ENCODE measurements around the gene SENP6. TPM values are rescaled to one million over a fixed set of nuclear protein-coding genes. Genes with fewer than 3 reads are reported as not detected.

Gene SENP6
- total and polyA plus RNA-seq, 2 donors (not counting 1 experiment from before 2014, with no cell fraction given): 30.8 to 161 TPM

DNA sequence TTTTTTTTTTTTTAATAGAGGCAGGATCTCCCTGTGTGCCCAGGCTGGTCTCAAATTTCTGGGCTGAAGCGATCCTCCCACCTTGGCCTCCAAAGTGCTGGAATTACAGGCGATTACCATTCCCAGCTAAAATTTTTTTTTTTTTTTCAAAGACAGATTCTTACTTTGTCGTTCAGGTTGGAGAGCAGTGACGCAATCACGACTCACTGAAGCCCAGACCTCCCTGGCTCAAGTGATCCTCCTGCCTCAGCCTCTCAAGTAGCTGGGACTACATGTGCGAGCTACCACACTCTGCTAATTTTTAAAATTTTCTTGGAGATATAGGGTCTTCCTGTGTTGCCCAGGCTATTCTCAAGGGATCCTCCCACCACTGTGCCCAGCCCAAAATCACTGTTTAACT lies 89.3 kb downstream of the SENP6 start:
- CTCF ChIA-PET: no interaction called here
- Histone ChIP-seq H3K36me3 (replicated peaks in 1 of 2; ENCODE audit: control extremely low read depth in 1 of 2, control insufficient read depth in 1 of 2, extremely low read depth in 1 of 2, insufficient read depth in 2 of 2, low read length in 1 of 2) (peaks cover 2 to 16% of the 10 kb centered on the region in 2 experiments), H3K27ac (ENCODE audit: low read length in 2 of 2) (no peak overlapping the region), H2AFZ (ENCODE audit: insufficient read depth, low read depth, low read length, poor library complexity, severe bottlenecking) (no peak overlapping the region), H3K9me3 (ENCODE audit: control extremely low read depth in 1 of 3, control insufficient read depth in 2 of 3, insufficient read depth in 1 of 3, low read length in 2 of 3) (no peaks in the 10 kb centered on the region), H3K4me2 (replicated peaks; ENCODE audit: low read depth, low read length, poor library complexity, severe bottlenecking) (no peak overlapping the region), H4K20me1 (ENCODE audit: control insufficient read depth, insufficient read depth, low read length, poor library complexity, severe bottlenecking) (peaks cover 6% of the 10 kb centered on the region), H3K4me3 (ENCODE audit: control extremely low read depth in 1 of 5, extremely low read depth in 1 of 5, insufficient read depth in 1 of 5, low read depth in 2 of 5, low read length in 4 of 5) (no peak overlapping the region), H3K27me3 (replicated peaks in 1 of 4; ENCODE audit: control extremely low read depth in 1 of 4, control insufficient read depth in 3 of 4, insufficient read depth in 4 of 4, low read length in 3 of 4) (no peaks in the 10 kb centered on the region), H3K9ac (ENCODE audit: low read length) (no peak overlapping the region), H3K4me1 (ENCODE audit: control insufficient read depth in 2 of 2, insufficient read depth in 2 of 2, low read length in 2 of 2) (no peaks in the 10 kb centered on the region), H3K79me2 (ENCODE audit: control insufficient read depth, insufficient read depth, low read length) (no peaks in the 10 kb centered on the region)
- ATAC-seq (ENCODE audit: low read depth) (no peak), DNase-seq (no peak)
- TF ChIP-seq, protein P1, sequence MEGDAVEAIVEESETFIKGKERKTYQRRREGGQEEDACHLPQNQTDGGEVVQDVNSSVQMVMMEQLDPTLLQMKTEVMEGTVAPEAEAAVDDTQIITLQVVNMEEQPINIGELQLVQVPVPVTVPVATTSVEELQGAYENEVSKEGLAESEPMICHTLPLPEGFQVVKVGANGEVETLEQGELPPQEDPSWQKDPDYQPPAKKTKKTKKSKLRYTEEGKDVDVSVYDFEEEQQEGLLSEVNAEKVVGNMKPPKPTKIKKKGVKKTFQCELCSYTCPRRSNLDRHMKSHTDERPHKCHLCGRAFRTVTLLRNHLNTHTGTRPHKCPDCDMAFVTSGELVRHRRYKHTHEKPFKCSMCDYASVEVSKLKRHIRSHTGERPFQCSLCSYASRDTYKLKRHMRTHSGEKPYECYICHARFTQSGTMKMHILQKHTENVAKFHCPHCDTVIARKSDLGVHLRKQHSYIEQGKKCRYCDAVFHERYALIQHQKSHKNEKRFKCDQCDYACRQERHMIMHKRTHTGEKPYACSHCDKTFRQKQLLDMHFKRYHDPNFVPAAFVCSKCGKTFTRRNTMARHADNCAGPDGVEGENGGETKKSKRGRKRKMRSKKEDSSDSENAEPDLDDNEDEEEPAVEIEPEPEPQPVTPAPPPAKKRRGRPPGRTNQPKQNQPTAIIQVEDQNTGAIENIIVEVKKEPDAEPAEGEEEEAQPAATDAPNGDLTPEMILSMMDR (IDR thresholded peaks at IDR 0.05): no peak
- TF ChIP-seq EZH2 (IDR thresholded peaks at IDR 0.05; ENCODE audit: borderline replicate concordance, insufficient read depth, low read depth, low read length, poor library complexity, severe bottlenecking): no peak
- WGBS (ENCODE audit: insufficient coverage): 100% methylated on average over 3 of the region's 6 CpGs
- intact Hi-C loops (cut with micrococcal nuclease): no loop called here
- Mint-ChIP-seq H3K4me1 (no peaks in the 10 kb centered on the region), H3K9me3 (ENCODE audit: insufficient read depth) (no peaks in the 10 kb centered on the region), H3K27me3 (no peaks in the 10 kb centered on the region), H3K4me3 (no peak overlapping the region), H3K27ac (no peak overlapping the region)
- POLR2A ChIA-PET: interaction anchor here (0.6 kb wide), 1 partner anchor 15 kb away, joined by 5 read pairs; no protein-coding TSS in a partner anchor

DNA sequence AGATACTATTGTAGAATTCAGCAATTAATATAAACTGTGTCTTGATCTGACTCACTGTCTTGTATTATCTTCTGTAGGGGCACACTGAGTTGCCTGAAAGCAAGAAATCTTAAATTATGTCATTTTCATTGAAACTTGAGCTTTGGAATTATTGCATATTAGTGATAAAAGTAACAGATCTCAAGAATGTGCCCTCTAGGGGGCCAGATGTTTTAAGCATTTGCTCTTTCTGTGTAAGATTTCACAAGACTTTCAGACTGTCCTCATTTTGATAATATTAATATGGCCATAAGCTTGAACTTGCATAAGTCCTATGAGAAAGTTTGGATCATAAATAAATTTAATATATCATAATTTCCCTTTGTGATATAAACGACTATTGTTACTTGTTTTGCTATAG lies 91.9 kb downstream of the SENP6 start:
- CTCF ChIA-PET: no interaction called here
- no CpG with 5 or more reads among the region's 1 CpG for WGBS (ENCODE audit: insufficient coverage)

More for the DNA sequence above, 91.9 kb downstream of the SENP6 start:
- Histone ChIP-seq H3K36me3 (replicated peaks in 1 of 2; ENCODE audit: control extremely low read depth in 1 of 2, control insufficient read depth in 1 of 2, extremely low read depth in 1 of 2, insufficient read depth in 2 of 2, low read length in 1 of 2) (peaks cover 5 to 21% of the 10 kb centered on the region in 2 experiments), H3K79me2 (ENCODE audit: control insufficient read depth, insufficient read depth, low read length) (no peaks in the 10 kb centered on the region), H3K4me1 (ENCODE audit: control insufficient read depth in 2 of 2, insufficient read depth in 2 of 2, low read length in 2 of 2) (no peaks in the 10 kb centered on the region), H3K4me2 (replicated peaks; ENCODE audit: low read depth, low read length, poor library complexity, severe bottlenecking) (no peak overlapping the region), H3K27me3 (replicated peaks in 1 of 4; ENCODE audit: control extremely low read depth in 1 of 4, control insufficient read depth in 3 of 4, insufficient read depth in 4 of 4, low read length in 3 of 4) (no peaks in the 10 kb centered on the region), H4K20me1 (ENCODE audit: control insufficient read depth, insufficient read depth, low read length, poor library complexity, severe bottlenecking) (peaks cover 6% of the 10 kb centered on the region), H3K27ac (ENCODE audit: low read length in 2 of 2) (no peak overlapping the region), H3K9me3 (ENCODE audit: control extremely low read depth in 1 of 3, control insufficient read depth in 2 of 3, insufficient read depth in 1 of 3, low read length in 2 of 3) (no peaks in the 10 kb centered on the region), H3K4me3 (ENCODE audit: control extremely low read depth in 1 of 5, extremely low read depth in 1 of 5, insufficient read depth in 1 of 5, low read depth in 2 of 5, low read length in 4 of 5) (no peak overlapping the region), H3K9ac (ENCODE audit: low read length) (no peak overlapping the region), H2AFZ (ENCODE audit: insufficient read depth, low read depth, low read length, poor library complexity, severe bottlenecking) (no peak overlapping the region)
- ATAC-seq (ENCODE audit: low read depth) (no peak), DNase-seq (no peak)
- H3K4me3 Mint-ChIP-seq: no peak overlapping the region
- POLR2A ChIA-PET: no interaction called here
- H3K4me1 Mint-ChIP-seq: no peaks in the 10 kb centered on the region
- no peaks in the 10 kb centered on the region for H3K9me3 Mint-ChIP-seq (ENCODE audit: insufficient read depth)
- no peaks in the 10 kb centered on the region for H3K27me3 Mint-ChIP-seq
- intact Hi-C loops (cut with micrococcal nuclease): no loop called here
- no peak overlapping the region for H3K27ac Mint-ChIP-seq
- TF ChIP-seq, protein P1 (IDR thresholded peaks at IDR 0.05): no peak
- no peak for TF ChIP-seq EZH2 (IDR thresholded peaks at IDR 0.05; ENCODE audit: borderline replicate concordance, insufficient read depth, low read depth, low read length, poor library complexity, severe bottlenecking)

All from B cell (primary cell).